OCI-LY1 (cell line): Measurements from ENCODE around the gene RNF112.

Experiments
- H2AFZ ChIP-seq: fragments of 200-600 bp; sonication (generic), shearing (Covaris generic); 2 replicates; pipeline ENCODE4 v1.6.0; 2014; ENCODE audit warnings: antibody characterized with exemption, mild to moderate bottlenecking, low read length
- H3F3A ChIP-seq: fragments of 200-600 bp; sonication (generic), shearing (Covaris generic); 2 replicates; pipeline ENCODE4 v1.6.0; 2014; ENCODE audit warnings: mild to moderate bottlenecking, antibody characterized with exemption, low read length, moderate library complexity; ENCODE audit not compliant: insufficient read depth
- H3K27ac ChIP-seq: fragments of 200-600 bp; sonication (generic); 2 replicates; pipeline ENCODE4 v1.5.1; 2014; ENCODE audit warnings: low read length, mixed run types, mild to moderate bottlenecking, low read depth; ENCODE audit not compliant: poor library complexity, severe bottlenecking
- H3K27me3 ChIP-seq: fragments of 200-600 bp; sonication (generic); 2 replicates; pipeline ENCODE4 v1.6.0; 2014; ENCODE audit warnings: antibody characterized with exemption, mild to moderate bottlenecking, low read length, moderate library complexity; ENCODE audit not compliant: insufficient read depth
- H3K36me3 ChIP-seq: fragments of 200-600 bp; sonication (generic); 2 replicates; pipeline ENCODE4 v1.6.1; 2014; ENCODE audit warnings: mild to moderate bottlenecking, antibody characterized with exemption, low read length, moderate library complexity, mixed read lengths; ENCODE audit not compliant: insufficient read depth
- H3K4me1 ChIP-seq: fragments of 200-600 bp; sonication (generic); 2 replicates; pipeline ENCODE4 v1.5.1; 2014; ENCODE audit warnings: mild to moderate bottlenecking, low read length, moderate library complexity; ENCODE audit not compliant: insufficient read depth, severe bottlenecking
- H3K4me2 ChIP-seq: fragments of 200-600 bp; sonication (generic), shearing (Covaris generic); 2 replicates; pipeline ENCODE4 v1.6.1; 2014; ENCODE audit warnings: low read length
- H3K4me3 ChIP-seq: fragments of 200-600 bp; sonication (generic); 2 replicates; pipeline ENCODE4 v1.5.1; 2014; ENCODE audit warnings: low read length, low read depth, mild to moderate bottlenecking, mixed read lengths; ENCODE audit not compliant: poor library complexity, severe bottlenecking
- H3K79me2 ChIP-seq: fragments of 200-600 bp; shearing (Covaris generic); 2 replicates; pipeline ENCODE4 v1.6.1; 2016; ENCODE audit warnings: mixed run types, low read length, mixed read lengths; ENCODE audit not compliant: insufficient read depth
- H3K9ac ChIP-seq: fragments of 200-600 bp; sonication (generic), shearing (Covaris generic); 2 replicates; pipeline ENCODE4 v1.6.1; 2014; ENCODE audit warnings: mild to moderate bottlenecking, low read length, mixed read lengths
- H3K9me2 ChIP-seq: fragments of 200-600 bp; sonication (generic), shearing (Covaris generic); 2 replicates; pipeline ENCODE4 v1.6.1; 2014; ENCODE audit warnings: low read depth, mild to moderate bottlenecking, low read length, mixed read lengths
- H3K9me3 ChIP-seq: fragments of 200-600 bp; shearing (Covaris generic); 2 replicates; pipeline ENCODE4 v1.6.1; 2014; ENCODE audit warnings: low read length, mixed read lengths
- H4K20me1 ChIP-seq: fragments of 200-600 bp; sonication (generic), shearing (Covaris generic); 2 replicates; pipeline ENCODE4 v1.6.0; 2016; ENCODE audit warnings: mild to moderate bottlenecking, low read length; ENCODE audit not compliant: insufficient read depth
- CTCF ChIP-seq: fragments of 200-600 bp; sonication (generic), shearing (Covaris generic); IDR thresholded peaks from 2 replicates; pipeline ENCODE4 v1.5.1; 2017; ENCODE audit warnings: mild to moderate bottlenecking, antibody characterized with exemption, low read length, moderate library complexity, mixed read lengths
- EZH2 ChIP-seq: fragments of 200-600 bp; sonication (generic), shearing (Covaris generic); IDR thresholded peaks from 2 replicates; pipeline ENCODE4 v1.8.0; 2017; ENCODE audit warnings: borderline replicate concordance, mixed run types, mild to moderate bottlenecking, antibody characterized with exemption, low read length, moderate library complexity, mixed read lengths

The RNF112 gene

GRCh38 chr17:19387921-19388521 is 23.0 kb upstream of the RNF112 start:
- H3K9me3 ChIP-seq = no peaks in the 10 kb centered on the region
- H3K27ac ChIP-seq = no peak overlapping the region
- H3K9me2 ChIP-seq = no peaks in the 10 kb centered on the region
- H2AFZ ChIP-seq = no peak overlapping the region
- TF ChIP-seq EZH2 = no peak
- no peak for TF ChIP-seq CTCF
- no peak overlapping the region for H3K4me2 ChIP-seq
- peaks cover 9% of the 10 kb centered on the region; the same call in 1 of the 2 replicates for H3K36me3 ChIP-seq
- H3F3A ChIP-seq = no peaks in the 10 kb centered on the region
- H3K4me3 ChIP-seq = no peak overlapping the region
- H4K20me1 ChIP-seq = no peaks in the 10 kb centered on the region
- H3K27me3 ChIP-seq = peaks cover 3% of the 10 kb centered on the region; the same call in 1 of the 2 replicates
- H3K9ac ChIP-seq = no peak overlapping the region
- H3K79me2 ChIP-seq = no peaks in the 10 kb centered on the region
- H3K4me1 ChIP-seq = no peaks in the 10 kb centered on the region

- H3K36me3 ChIP-seq = 0 out of 2 replicates have a peak, but pooled peaks cover 2% of the 10 kb centered on the region
- TF ChIP-seq CTCF = no peak
- no peak for TF ChIP-seq EZH2
- H4K20me1 ChIP-seq = no peaks in the 10 kb centered on the region
- no peaks in the 10 kb centered on the region for H3K9me3 ChIP-seq
- H3K9me2 ChIP-seq = no peaks in the 10 kb centered on the region
- no peaks in the 10 kb centered on the region for H3K4me1 ChIP-seq
- no peaks in the 10 kb centered on the region for H3K79me2 ChIP-seq
- H3K27ac ChIP-seq = no peak overlapping the region
- peaks cover 3% of the 10 kb centered on the region; the same call in 1 of the 2 replicates for H3K27me3 ChIP-seq
- no peak overlapping the region for H3K4me3 ChIP-seq
- no peak overlapping the region for H2AFZ ChIP-seq
- no peak overlapping the region for H3K4me2 ChIP-seq
- no peak overlapping the region for H3K9ac ChIP-seq
- no peaks in the 10 kb centered on the region for H3F3A ChIP-seq
Measured at GRCh38 chr17:19388791-19389785, 21.9 kb upstream of the RNF112 start.

GRCh38 chr17:19390951-19391350 is 20.1 kb upstream of the RNF112 start:
- peaks cover 3% of the 10 kb centered on the region; the same call in 1 of the 2 replicates for H3K27me3 ChIP-seq

More at GRCh38 chr17:19390951-19391350, 20.1 kb upstream of the RNF112 start:
- no peaks in the 10 kb centered on the region for H3K79me2 ChIP-seq
- no peak overlapping the region for H3K4me3 ChIP-seq
- no peaks in the 10 kb centered on the region for H3F3A ChIP-seq
- H3K36me3 ChIP-seq = no peaks in the 10 kb centered on the region
- H3K4me1 ChIP-seq = no peaks in the 10 kb centered on the region
- H3K9ac ChIP-seq = no peak overlapping the region
- no peaks in the 10 kb centered on the region for H3K9me2 ChIP-seq
- H3K27ac ChIP-seq = no peak overlapping the region
- no peaks in the 10 kb centered on the region for H4K20me1 ChIP-seq
- H3K4me2 ChIP-seq = no peak overlapping the region
- TF ChIP-seq EZH2 (no peak), CTCF (no peak)
- no peak overlapping the region for H2AFZ ChIP-seq
- H3K9me3 ChIP-seq = no peaks in the 10 kb centered on the region
